ENCODE data around the gene LHX4.

DNA sequence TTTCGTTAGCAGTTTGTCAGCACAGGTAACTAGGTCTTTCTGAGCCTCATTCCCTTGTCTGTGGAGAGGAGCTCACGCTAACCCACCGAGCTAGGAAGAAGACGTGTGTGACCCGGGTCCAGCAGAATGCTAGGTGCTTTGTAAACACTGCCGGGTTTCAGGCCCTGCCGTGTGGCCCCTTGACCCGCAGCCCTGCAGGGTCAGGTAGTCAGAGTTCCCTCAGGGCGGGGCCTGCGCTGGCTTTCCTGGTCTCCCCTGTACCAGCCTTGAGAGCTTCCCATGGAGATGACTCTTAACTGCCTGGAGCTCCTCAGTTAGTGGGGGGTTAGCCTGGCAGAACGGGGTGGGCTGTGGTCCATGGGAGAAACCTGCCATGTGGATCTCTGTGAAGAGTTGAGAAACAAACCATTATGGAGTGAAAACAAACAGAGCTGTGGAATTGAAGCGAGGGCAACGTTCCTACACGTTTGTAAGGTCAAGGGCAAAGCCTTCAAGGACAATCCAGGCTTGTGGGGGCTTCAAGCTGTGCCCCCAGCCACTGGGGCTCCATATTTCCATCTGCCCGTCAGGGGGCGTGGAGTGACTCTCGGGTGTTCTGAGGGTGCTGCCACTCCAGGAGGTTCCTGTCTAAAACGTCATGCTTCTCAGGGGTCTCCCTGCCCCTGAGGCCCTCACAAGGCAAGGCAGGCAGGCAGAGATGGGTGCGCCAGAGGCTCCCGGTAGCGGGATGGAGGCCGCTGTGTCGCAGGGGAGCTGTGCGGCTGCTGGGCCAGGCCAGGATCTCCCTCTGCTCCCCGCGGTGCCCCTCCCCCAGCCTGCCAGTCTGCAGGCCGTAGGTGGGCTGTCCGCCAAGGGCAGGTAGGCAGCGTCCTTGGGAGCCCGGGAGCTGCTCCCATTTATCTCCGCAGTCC is 23.8 kb downstream of the LHX4 start:
- TF ChIP-seq, protein P1, sequence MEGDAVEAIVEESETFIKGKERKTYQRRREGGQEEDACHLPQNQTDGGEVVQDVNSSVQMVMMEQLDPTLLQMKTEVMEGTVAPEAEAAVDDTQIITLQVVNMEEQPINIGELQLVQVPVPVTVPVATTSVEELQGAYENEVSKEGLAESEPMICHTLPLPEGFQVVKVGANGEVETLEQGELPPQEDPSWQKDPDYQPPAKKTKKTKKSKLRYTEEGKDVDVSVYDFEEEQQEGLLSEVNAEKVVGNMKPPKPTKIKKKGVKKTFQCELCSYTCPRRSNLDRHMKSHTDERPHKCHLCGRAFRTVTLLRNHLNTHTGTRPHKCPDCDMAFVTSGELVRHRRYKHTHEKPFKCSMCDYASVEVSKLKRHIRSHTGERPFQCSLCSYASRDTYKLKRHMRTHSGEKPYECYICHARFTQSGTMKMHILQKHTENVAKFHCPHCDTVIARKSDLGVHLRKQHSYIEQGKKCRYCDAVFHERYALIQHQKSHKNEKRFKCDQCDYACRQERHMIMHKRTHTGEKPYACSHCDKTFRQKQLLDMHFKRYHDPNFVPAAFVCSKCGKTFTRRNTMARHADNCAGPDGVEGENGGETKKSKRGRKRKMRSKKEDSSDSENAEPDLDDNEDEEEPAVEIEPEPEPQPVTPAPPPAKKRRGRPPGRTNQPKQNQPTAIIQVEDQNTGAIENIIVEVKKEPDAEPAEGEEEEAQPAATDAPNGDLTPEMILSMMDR (IDR thresholded peaks at IDR 0.05; ENCODE audit: low read depth, low read length, poor library complexity, severe bottlenecking) = no peak
- TF ChIP-seq EZH2phosphoT487 (IDR thresholded peaks at IDR 0.05; ENCODE audit: borderline replicate concordance, low read length) = no peak

Data from DOHH2 (cell line).